HG02798 (cell line): ENCODE measurements around the gene ADGRE2.
"Not testable (repeated sequence)": the region's sequence is repeated elsewhere in the genome, so short reads cannot be mapped to it uniquely, and the experiment has no call there.

ENCODE experiments used
- ATAC-seq: cut with Tn5 transposase; IDR thresholded peaks from one replicate; pipeline ENCODE4 v1.9.1; 2021; ENCODE audit warnings: mild to moderate bottlenecking; ENCODE audit not compliant: unreplicated experiment, poor library complexity

Gene ADGRE2

GRCh38 chr19:14780622-14781225 is 2.4 kb upstream of the ADGRE2 start:
- not testable (repeated sequence) for ATAC-seq

GRCh38 chr19:14779151-14779550 is 791 bp upstream of the ADGRE2 start:
- ATAC-seq: no peak

- not testable (repeated sequence) for ATAC-seq
Measured at GRCh38 chr19:14777645-14778044, 715 bp downstream of the ADGRE2 start.

- ATAC-seq: no peak
Measured at GRCh38 chr19:14775869-14776586, 2.3 kb downstream of the ADGRE2 start.

- ATAC-seq: not testable (repeated sequence)
Measured at GRCh38 chr19:14775326-14775725, 3.0 kb downstream of the ADGRE2 start.

- no peak for ATAC-seq
Measured at GRCh38 chr19:14774373-14774772, 4.0 kb downstream of the ADGRE2 start.

- ATAC-seq: not testable (repeated sequence)
Measured at GRCh38 chr19:14773722-14774121, 4.6 kb downstream of the ADGRE2 start.

- ATAC-seq: no peak
Measured at GRCh38 chr19:14772995-14773394, 5.4 kb downstream of the ADGRE2 start.

GRCh38 chr19:14772467-14772866 is 5.9 kb downstream of the ADGRE2 start:
- ATAC-seq: no peak

- ATAC-seq: no peak
Measured at GRCh38 chr19:14770944-14771839, 7.2 kb downstream of the ADGRE2 start.

GRCh38 chr19:14770136-14770535 is 8.2 kb downstream of the ADGRE2 start:
- ATAC-seq: no peak

GRCh38 chr19:14769201-14769600 is 9.2 kb downstream of the ADGRE2 start:
- no peak for ATAC-seq

GRCh38 chr19:14768001-14768400 is 10.4 kb downstream of the ADGRE2 start:
- ATAC-seq: no peak

GRCh38 chr19:14767466-14767971 is 10.8 kb downstream of the ADGRE2 start:
- ATAC-seq: no peak

GRCh38 chr19:14765841-14766240 is 12.5 kb downstream of the ADGRE2 start:
- ATAC-seq: not testable (repeated sequence)

- not testable (repeated sequence) for ATAC-seq
Measured at GRCh38 chr19:14765403-14765802, 13.0 kb downstream of the ADGRE2 start.

- ATAC-seq: no peak
Measured at GRCh38 chr19:14764401-14764800, 14.0 kb downstream of the ADGRE2 start.

- no peak for ATAC-seq
Measured at GRCh38 chr19:14763497-14764145, 14.7 kb downstream of the ADGRE2 start.

GRCh38 chr19:14762111-14762510 is 16.2 kb downstream of the ADGRE2 start:
- ATAC-seq: no peak

GRCh38 chr19:14761607-14762006 is 16.8 kb downstream of the ADGRE2 start:
- no peak for ATAC-seq
